Measurements from ENCODE around the gene CARTPT.

The CARTPT gene

DNA sequence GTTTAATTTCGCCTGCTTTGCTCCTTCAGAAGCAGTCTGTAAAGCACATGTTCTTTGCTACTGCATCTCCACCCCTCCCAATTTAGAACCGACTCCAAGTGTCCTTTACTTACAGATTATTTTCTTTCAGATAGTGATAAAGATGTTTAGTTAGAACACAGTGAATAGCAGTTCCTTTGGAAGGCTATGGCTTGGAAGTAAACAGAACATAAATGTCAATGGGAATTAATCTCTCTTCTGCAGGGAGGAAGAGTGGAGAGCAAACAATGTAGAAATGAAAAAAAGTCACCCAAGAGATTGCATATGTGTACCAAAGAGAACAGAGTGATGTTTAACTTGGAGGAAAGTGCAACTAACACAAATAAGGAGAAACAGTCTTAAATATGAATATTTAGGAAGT lies 4.2 kb upstream of the CARTPT start:
- Histone ChIP-seq H3K27ac (replicated peaks) (no peak overlapping the region), H3K4me3 (replicated peaks; ENCODE audit: insufficient read depth, low read length) (no peak overlapping the region), H3K27me3 (ENCODE audit: insufficient read depth, poor library complexity, severe bottlenecking) (no peaks in the 10 kb centered on the region)
- TF ChIP-seq, protein P1, sequence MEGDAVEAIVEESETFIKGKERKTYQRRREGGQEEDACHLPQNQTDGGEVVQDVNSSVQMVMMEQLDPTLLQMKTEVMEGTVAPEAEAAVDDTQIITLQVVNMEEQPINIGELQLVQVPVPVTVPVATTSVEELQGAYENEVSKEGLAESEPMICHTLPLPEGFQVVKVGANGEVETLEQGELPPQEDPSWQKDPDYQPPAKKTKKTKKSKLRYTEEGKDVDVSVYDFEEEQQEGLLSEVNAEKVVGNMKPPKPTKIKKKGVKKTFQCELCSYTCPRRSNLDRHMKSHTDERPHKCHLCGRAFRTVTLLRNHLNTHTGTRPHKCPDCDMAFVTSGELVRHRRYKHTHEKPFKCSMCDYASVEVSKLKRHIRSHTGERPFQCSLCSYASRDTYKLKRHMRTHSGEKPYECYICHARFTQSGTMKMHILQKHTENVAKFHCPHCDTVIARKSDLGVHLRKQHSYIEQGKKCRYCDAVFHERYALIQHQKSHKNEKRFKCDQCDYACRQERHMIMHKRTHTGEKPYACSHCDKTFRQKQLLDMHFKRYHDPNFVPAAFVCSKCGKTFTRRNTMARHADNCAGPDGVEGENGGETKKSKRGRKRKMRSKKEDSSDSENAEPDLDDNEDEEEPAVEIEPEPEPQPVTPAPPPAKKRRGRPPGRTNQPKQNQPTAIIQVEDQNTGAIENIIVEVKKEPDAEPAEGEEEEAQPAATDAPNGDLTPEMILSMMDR (IDR thresholded peaks at IDR 0.05; ENCODE audit: insufficient read depth, low read length) = no peak
- no peak for TF ChIP-seq POLR2AphosphoS5 (IDR thresholded peaks at IDR 0.05; ENCODE audit: low read depth)
- no peak for TF ChIP-seq GABPA (IDR thresholded peaks at IDR 0.05; ENCODE audit: low read depth)
- TF ChIP-seq SPI1 (IDR thresholded peaks at IDR 0.05; ENCODE audit: borderline replicate concordance, low read depth) = no peak
- TF ChIP-seq REST (IDR thresholded peaks at IDR 0.05; ENCODE audit: insufficient replicate concordance, low read depth) = no peak
- no peak for DNase-seq (ENCODE audit: low read depth in 1 of 2, low spot score in 1 of 2)

GRCh38 chr5:71727978-71728377 lies 8.9 kb downstream of the CARTPT start:
- no peak overlapping the region for H3K4me3 ChIP-seq (replicated peaks; ENCODE audit: insufficient read depth, low read length)
- no peak for DNase-seq (ENCODE audit: low read depth in 1 of 2, low spot score in 1 of 2)
- TF ChIP-seq, protein P1 (IDR thresholded peaks at IDR 0.05; ENCODE audit: insufficient read depth, low read length) = no peak
- TF ChIP-seq GABPA (IDR thresholded peaks at IDR 0.05; ENCODE audit: low read depth) (no peak), POLR2AphosphoS5 (IDR thresholded peaks at IDR 0.05; ENCODE audit: low read depth) (no peak), SPI1 (IDR thresholded peaks at IDR 0.05; ENCODE audit: borderline replicate concordance, low read depth) (no peak), REST (IDR thresholded peaks at IDR 0.05; ENCODE audit: insufficient replicate concordance, low read depth) (no peak)
- H3K27me3 ChIP-seq (ENCODE audit: insufficient read depth, poor library complexity, severe bottlenecking) = no peaks in the 10 kb centered on the region
- H3K27ac ChIP-seq (replicated peaks) = no peak overlapping the region

DNA sequence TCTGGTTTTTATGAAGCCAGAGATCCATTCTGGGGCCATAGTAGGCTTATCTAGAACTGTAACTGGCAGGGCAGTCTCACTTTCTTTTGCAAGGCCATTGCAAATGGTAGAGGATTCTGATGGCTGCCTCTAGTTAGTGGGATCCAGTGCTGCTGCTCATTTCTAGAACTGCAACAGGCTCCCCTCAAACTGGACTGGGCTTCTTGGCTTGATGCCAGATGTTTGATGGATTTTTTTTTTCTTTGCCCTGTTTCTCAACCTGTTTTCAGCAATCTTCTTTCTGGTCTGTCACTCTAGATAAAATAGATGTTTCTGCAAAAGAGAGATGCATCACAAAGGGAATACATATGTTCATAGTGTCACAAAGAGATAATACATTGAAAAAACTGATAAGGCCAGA lies 11.9 kb downstream of the CARTPT start:
- Histone ChIP-seq H3K27me3 (ENCODE audit: insufficient read depth, poor library complexity, severe bottlenecking) (no peaks in the 10 kb centered on the region), H3K4me3 (replicated peaks; ENCODE audit: insufficient read depth, low read length) (no peak overlapping the region), H3K27ac (replicated peaks) (no peak overlapping the region)
- TF ChIP-seq, protein P1 (IDR thresholded peaks at IDR 0.05; ENCODE audit: insufficient read depth, low read length) = no peak
- TF ChIP-seq GABPA (IDR thresholded peaks at IDR 0.05; ENCODE audit: low read depth) (no peak), SPI1 (IDR thresholded peaks at IDR 0.05; ENCODE audit: borderline replicate concordance, low read depth) (no peak), POLR2AphosphoS5 (IDR thresholded peaks at IDR 0.05; ENCODE audit: low read depth) (no peak), REST (IDR thresholded peaks at IDR 0.05; ENCODE audit: insufficient replicate concordance, low read depth) (no peak)
- no peak for DNase-seq (ENCODE audit: low read depth in 1 of 2, low spot score in 1 of 2)

All from HL-60 (cell line).